T-helper 2 cell treated with Interferon-gamma antibody and Interleukin-4, amounts not matched to agents 5 μg/mL and 100 μg/mL, for 36 hours (primary cell): ENCODE results near the gene PERM1.

ENCODE experiments used
- DNase-seq: peaks from one replicate; pipeline ENCODE4 v3.0.0; 2021; ENCODE audit warnings: low spot score
- H3K27ac Mint-ChIP-seq: one replicate; pipeline ENCODE4 v1.8.0; 2021; ENCODE audit warnings: mild to moderate bottlenecking, mixed read lengths
- H3K27me3 Mint-ChIP-seq: one replicate; pipeline ENCODE4 v1.8.0; 2021; ENCODE audit warnings: low read depth, mixed read lengths
- H3K36me3 Mint-ChIP-seq: one replicate; pipeline ENCODE4 v1.8.0; 2021; ENCODE audit warnings: low read depth, mixed read lengths
- H3K4me1 Mint-ChIP-seq: one replicate; pipeline ENCODE4 v1.8.0; 2021; ENCODE audit warnings: low read depth, mixed read lengths
- H3K4me3 Mint-ChIP-seq: one replicate; pipeline ENCODE4 v1.8.0; 2022; ENCODE audit warnings: mild to moderate bottlenecking, moderate library complexity, mixed read lengths
- H3K9me3 Mint-ChIP-seq: one replicate; pipeline ENCODE4 v1.8.0; 2021; ENCODE audit warnings: mixed read lengths

PERM1 gene

GRCh38 chr1:971751-972506 is 10.0 kb downstream of the PERM1 start:
- no peak for DNase-seq

GRCh38 chr1:970973-971730 is 10.7 kb downstream of the PERM1 start:
- Mint-ChIP-seq H3K27me3 (peaks cover 11% of the 10 kb centered on the region), H3K4me1 (peaks cover 2% of the 10 kb centered on the region), H3K9me3 (no peaks in the 10 kb centered on the region), H3K36me3 (no peaks in the 10 kb centered on the region), H3K4me3 (no peak overlapping the region), H3K27ac (no peak overlapping the region)
- DNase-seq = no peak

More at GRCh38 chr1:971751-972506, 10.0 kb downstream of the PERM1 start:
- H3K9me3 Mint-ChIP-seq = no peaks in the 10 kb centered on the region
- peaks cover 11% of the 10 kb centered on the region for H3K27me3 Mint-ChIP-seq
- peaks cover 2% of the 10 kb centered on the region for H3K4me1 Mint-ChIP-seq
- no peaks in the 10 kb centered on the region for H3K36me3 Mint-ChIP-seq
- H3K4me3 Mint-ChIP-seq = no peak overlapping the region
- H3K27ac Mint-ChIP-seq = no peak overlapping the region

GRCh38 chr1:970242-970972 is 11.5 kb downstream of the PERM1 start:
- no peaks in the 10 kb centered on the region for H3K9me3 Mint-ChIP-seq
- H3K36me3 Mint-ChIP-seq = no peaks in the 10 kb centered on the region
- H3K4me3 Mint-ChIP-seq = no peak overlapping the region
- no peaks in the 10 kb centered on the region for H3K4me1 Mint-ChIP-seq
- H3K27ac Mint-ChIP-seq = no peak overlapping the region
- peaks cover 7% of the 10 kb centered on the region for H3K27me3 Mint-ChIP-seq
- DNase-seq = no peak

- Mint-ChIP-seq H3K27me3 (peaks cover 7% of the 10 kb centered on the region), H3K9me3 (no peaks in the 10 kb centered on the region), H3K4me1 (no peaks in the 10 kb centered on the region), H3K27ac (no peak overlapping the region), H3K4me3 (no peak overlapping the region), H3K36me3 (peaks cover 2% of the 10 kb centered on the region)
- DNase-seq = no peak
These were observed 12.5 kb downstream of the PERM1 start for GRCh38 chr1:969260-969855.

GRCh38 chr1:967466-968343 is 14.2 kb downstream of the PERM1 start:
- H3K4me1 Mint-ChIP-seq = no peaks in the 10 kb centered on the region
- DNase-seq = no peak
- H3K4me3 Mint-ChIP-seq = no peak overlapping the region
- peaks cover 2% of the 10 kb centered on the region for H3K36me3 Mint-ChIP-seq
- peaks cover 7% of the 10 kb centered on the region for H3K27me3 Mint-ChIP-seq
- no peak overlapping the region for H3K27ac Mint-ChIP-seq
- H3K9me3 Mint-ChIP-seq = no peaks in the 10 kb centered on the region

GRCh38 chr1:966704-967300 is 15.1 kb downstream of the PERM1 start:
- peak; percentile 75 for DNase-seq
- H3K4me3 Mint-ChIP-seq = peak overlapping the region; percentile 83
- no peaks in the 10 kb centered on the region for H3K9me3 Mint-ChIP-seq
- H3K4me1 Mint-ChIP-seq = no peaks in the 10 kb centered on the region
- H3K27ac Mint-ChIP-seq = peak overlapping the region; percentile 63
- peaks cover 7% of the 10 kb centered on the region for H3K27me3 Mint-ChIP-seq
- peaks cover 4% of the 10 kb centered on the region for H3K36me3 Mint-ChIP-seq

- no peaks in the 10 kb centered on the region for H3K4me1 Mint-ChIP-seq
- DNase-seq = no peak
- peaks cover 4% of the 10 kb centered on the region for H3K36me3 Mint-ChIP-seq
- H3K27ac Mint-ChIP-seq = peak within 1 kb of the TSS; percentile 63
- H3K9me3 Mint-ChIP-seq = no peaks in the 10 kb centered on the region
- H3K27me3 Mint-ChIP-seq = peaks cover 3% of the 10 kb centered on the region
- peak within 1 kb of the TSS; percentile 83 for H3K4me3 Mint-ChIP-seq
These were observed 15.7 kb downstream of the PERM1 start, which contains the start of gene PLEKHN1 for GRCh38 chr1:966135-966703. PLEKHN1 (plus strand) TSS chr1:966482; CDS start chr1:966532, 50 bp downstream.

GRCh38 chr1:965526-966134 is 16.3 kb downstream of the PERM1 start:
- Mint-ChIP-seq H3K4me1 (no peaks in the 10 kb centered on the region), H3K36me3 (peaks cover 4% of the 10 kb centered on the region), H3K27me3 (peaks cover 3% of the 10 kb centered on the region), H3K27ac (no peak overlapping the region), H3K9me3 (no peaks in the 10 kb centered on the region), H3K4me3 (peak overlapping the region; percentile 40)
- no peak for DNase-seq

GRCh38 chr1:964691-965525 is 17.0 kb downstream of the PERM1 start:
- H3K9me3 Mint-ChIP-seq = no peaks in the 10 kb centered on the region
- H3K4me3 Mint-ChIP-seq = no peak overlapping the region
- H3K4me1 Mint-ChIP-seq = no peaks in the 10 kb centered on the region
- H3K36me3 Mint-ChIP-seq = peaks cover 4% of the 10 kb centered on the region
- H3K27me3 Mint-ChIP-seq = peaks cover 3% of the 10 kb centered on the region
- DNase-seq = no peak
- H3K27ac Mint-ChIP-seq = no peak overlapping the region

GRCh38 chr1:963746-964525 is 18.0 kb downstream of the PERM1 start:
- Mint-ChIP-seq H3K27me3 (no peaks in the 10 kb centered on the region), H3K9me3 (no peaks in the 10 kb centered on the region), H3K4me1 (no peaks in the 10 kb centered on the region), H3K4me3 (no peak overlapping the region), H3K36me3 (peaks cover 4% of the 10 kb centered on the region), H3K27ac (no peak overlapping the region)
- no peak for DNase-seq

GRCh38 chr1:963301-963651 is 18.6 kb downstream of the PERM1 start:
- Mint-ChIP-seq H3K9me3 (no peaks in the 10 kb centered on the region), H3K4me1 (peaks cover 2% of the 10 kb centered on the region), H3K27ac (no peak overlapping the region), H3K4me3 (no peak overlapping the region), H3K27me3 (no peaks in the 10 kb centered on the region), H3K36me3 (peaks cover 5% of the 10 kb centered on the region)
- DNase-seq = no peak
